Stimulated activated CD4-positive, alpha-beta T cell treated with anti-CD3 and anti-CD28 coated beads, Interleukin-12 subunit alpha, Interleukin-12 subunit beta, amount 100 ng/mL, for 4 hours (primary cell): ENCODE data around the gene FBXO46.
"Not testable (repeated sequence)": the region's sequence is repeated elsewhere in the genome, so short reads cannot be mapped to it uniquely, and the experiment has no call there.

Experiments
- DNase-seq: peaks from one replicate; pipeline ENCODE4 v3.0.0-alpha.2; 2020

The FBXO46 gene

GRCh38 chr19:45765702-45766295 lies 35.1 kb upstream of the FBXO46 start:
- no peak for DNase-seq

DNA sequence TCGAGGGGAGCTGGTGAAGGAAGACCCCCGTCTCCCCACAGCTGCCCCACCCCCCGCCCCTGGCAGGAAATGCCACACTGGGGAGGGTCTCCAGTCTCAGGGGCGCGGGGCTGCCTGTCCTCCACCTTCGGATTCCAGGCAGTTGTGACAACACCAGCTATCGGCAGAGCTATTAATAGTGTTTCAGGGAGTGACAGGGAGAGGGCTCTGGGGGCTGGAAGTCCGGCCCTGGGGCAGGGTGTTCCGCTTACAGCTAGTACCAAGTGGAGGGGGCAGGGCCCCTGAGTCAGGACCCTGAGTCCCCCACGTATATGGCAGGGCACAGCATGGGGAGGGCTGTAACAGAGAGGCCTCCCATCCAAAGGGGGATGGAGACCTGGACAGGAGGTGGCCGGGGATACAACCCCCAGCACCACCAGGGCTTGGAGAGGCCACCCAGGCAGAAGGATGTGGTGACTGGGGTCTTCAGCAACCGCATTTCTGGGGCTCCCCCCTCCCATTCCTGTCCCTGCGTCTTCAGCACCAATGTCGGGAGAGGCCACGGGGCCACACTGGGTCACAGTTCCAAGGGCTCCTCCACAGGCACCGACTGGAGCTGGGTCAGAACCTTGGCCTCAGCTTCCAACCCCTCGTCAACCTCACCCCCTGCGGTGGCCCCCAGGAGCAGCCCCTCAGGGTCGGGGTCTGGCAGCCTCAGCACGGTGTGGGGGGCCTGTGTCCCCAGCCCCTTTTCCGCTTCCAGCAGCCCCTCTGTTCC lies 34.4 kb upstream of the FBXO46 start:
- DNase-seq = no peak

DNA sequence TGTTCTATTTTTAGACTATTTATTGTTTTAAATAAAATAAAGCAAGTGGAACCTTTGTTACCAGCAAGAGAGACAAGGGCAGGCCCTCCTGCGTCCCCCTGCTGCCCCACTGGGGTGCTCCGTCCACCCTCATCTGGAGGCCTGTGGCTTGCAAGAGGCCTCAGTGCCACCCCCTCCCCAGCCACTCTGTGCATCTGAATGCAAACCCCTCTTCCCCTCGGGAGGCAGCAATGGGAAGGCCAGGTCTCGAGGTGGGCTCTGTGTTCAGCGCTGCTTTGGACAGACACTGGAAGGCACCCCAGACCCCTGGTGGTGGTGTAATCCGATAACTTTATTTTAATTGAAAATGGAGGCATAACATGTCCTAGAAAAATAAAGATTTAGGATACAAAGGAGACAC lies 33.8 kb upstream of the FBXO46 start:
- no peak for DNase-seq

- DNase-seq = no peak
Observed at GRCh38 chr19:45763691-45764294, 33.1 kb upstream of the FBXO46 start.

DNA sequence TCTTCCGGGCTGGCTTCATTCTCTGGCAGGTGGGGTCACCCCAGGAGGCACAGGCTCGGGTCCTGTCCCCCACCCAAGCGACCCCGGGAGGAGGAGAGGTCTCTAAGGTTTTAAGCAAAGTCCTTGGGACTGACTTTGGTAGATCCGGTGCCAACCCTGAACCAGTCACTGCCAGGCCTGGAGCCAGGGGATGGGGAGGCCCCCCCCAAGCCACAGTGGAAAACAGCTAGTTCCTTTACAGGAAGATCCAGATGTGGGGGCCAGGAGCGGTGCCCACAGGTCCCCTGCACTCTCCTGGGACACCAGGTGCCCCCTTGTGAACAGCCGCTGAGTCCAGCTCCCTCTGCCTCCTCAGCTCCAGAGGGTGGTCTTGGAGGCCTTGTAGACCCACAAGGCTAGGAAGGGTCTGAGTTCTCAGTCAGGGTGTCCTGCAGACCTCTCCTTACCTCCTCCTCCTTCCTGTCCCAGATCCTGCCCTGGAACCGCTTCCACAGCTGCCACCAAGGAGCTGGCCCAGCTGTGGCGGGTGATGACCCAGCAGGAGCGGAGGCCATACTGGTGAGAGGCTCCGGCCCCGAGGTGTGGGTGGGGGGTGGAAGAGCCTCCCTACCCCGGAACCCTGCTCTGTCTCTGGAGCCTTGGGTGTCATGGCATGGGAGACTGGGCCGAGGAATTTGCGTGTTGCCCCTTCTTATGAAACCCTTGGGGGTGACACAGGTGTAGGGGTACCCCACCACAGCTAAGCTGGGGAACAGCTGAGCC lies 32.4 kb upstream of the FBXO46 start:
- DNase-seq = no peak

DNA sequence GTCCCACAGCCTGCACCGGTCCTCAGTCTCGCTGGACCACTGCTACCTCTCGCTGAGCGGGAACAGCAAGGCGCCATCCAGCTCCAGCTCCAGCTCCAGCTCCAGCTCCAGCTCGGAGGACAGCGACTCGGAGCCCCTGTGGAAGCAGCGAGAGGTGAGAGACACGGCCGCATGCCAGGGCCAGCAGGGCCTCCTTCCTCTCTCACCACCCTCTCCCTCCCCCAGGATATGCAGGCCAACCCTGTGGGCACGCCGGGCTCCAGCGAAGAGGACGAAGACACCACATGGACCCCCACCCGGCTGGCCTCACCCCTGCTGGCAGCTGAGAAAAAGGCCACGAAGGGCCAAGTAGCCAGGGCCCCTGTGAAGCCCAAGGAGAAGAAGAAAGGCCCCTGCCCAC lies 31.0 kb upstream of the FBXO46 start:
- DNase-seq = no peak

GRCh38 chr19:45758921-45759320 lies 28.2 kb upstream of the FBXO46 start:
- DNase-seq = no peak

- no peak for DNase-seq
Observed at GRCh38 chr19:45757695-45758094, 27.0 kb upstream of the FBXO46 start.

- no peak for DNase-seq
Observed at GRCh38 chr19:45754323-45754722, 23.6 kb upstream of the FBXO46 start.

DNA sequence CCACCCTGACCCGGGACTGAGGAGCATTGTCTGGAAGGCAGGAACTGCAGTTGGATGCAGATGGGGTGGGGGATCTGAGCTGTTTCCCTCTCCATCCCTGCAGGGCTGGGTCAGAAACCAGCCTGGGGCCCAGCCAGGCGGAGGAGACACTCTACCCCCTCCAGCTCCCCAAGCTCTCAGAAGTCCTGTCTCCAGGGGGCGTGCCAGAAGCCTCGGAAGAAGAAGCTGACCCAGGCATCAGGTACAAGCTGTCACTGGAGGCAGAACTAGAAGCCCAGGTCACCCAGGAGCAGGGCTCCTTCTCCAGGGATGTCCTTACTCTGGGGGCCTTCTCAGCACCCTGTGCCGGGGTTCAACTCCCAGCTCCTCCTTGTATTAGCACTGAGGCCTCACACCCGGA lies 22.9 kb upstream of the FBXO46 start:
- DNase-seq = no peak

DNA sequence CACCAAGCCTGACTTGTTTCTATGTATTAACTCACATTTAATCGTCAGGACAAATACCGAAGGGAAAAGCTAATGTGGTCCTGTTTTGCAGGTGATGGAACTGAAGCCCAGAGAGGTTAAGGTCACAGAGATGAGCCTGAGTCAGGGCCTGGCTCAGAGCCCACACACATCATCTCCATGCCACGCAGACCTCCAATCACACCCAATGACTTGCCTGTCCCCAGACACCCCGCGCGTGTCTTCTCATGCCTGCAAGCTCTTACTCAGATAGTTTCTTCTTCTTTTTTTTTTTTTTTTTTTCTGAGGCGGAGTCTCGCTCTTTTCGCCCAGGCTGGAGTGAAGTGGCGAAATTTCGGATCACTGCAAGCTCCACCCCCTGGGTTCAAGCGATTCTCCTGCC lies 21.9 kb upstream of the FBXO46 start:
- DNase-seq = no peak

- DNase-seq = not testable (repeated sequence)
Observed at GRCh38 chr19:45751483-45751882, 20.8 kb upstream of the FBXO46 start.

DNA sequence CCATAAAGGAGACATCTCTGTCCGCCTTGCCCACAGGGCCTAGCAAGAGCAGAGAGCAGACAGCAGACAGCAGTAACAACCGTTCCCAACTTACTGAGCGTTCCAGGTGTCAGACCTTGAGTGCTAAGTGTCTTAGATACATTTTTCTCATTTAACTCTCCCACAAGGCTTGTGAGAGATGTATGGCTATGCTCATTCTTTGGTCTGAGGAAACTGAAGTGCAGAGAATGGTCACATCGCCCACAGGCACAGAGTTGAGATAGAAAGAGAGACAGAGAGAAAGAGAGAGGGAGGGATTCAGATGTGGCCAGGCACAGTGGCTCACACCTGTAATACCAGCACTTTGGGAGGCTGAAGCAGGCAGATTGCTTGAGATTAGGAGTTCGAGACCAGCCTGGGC lies 16.8 kb upstream of the FBXO46 start:
- DNase-seq = no peak

DNA sequence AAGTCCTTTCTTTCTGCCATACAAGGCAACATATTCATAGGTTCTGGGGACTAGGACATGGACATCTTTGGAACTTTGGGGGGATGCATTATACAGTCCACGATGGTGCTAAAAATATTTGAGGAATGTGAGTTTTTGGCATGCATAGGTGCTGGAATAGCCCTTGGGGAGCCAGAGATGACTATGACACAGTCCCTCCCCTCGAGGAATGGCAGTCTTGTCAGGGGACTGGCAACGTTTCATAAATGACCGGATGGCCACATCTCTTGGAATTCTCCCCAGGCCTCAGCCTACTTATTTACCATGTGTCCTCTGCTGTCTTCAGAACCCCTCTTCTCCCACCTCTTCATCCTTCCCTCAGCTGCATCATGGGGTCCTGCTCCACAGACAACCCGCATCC lies 16.2 kb upstream of the FBXO46 start:
- DNase-seq = no peak

- no peak for DNase-seq
Observed at GRCh38 chr19:45745606-45746005, 14.9 kb upstream of the FBXO46 start.

DNA sequence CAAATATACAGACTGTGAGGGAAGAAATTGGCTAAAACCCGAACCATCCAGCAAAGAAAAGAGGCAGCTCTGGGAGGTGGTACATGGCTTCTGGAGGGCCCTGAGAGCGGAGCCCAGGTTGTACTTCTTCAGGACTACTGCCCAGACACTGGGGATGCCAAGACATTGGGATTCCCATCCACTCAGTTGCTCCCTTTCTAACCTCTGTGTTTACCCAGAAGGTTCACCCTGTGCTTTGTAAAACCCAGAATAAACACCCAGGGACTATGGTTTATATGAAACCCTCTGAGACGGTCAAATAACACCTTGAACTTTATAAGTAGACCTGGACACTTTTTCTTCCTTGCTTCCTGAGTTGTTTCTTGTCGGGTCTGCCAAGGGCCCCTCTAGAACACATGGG lies 12.3 kb upstream of the FBXO46 start:
- no peak for DNase-seq

GRCh38 chr19:45739498-45740439 lies 9.1 kb upstream of the FBXO46 start:
- no peak for DNase-seq

DNA sequence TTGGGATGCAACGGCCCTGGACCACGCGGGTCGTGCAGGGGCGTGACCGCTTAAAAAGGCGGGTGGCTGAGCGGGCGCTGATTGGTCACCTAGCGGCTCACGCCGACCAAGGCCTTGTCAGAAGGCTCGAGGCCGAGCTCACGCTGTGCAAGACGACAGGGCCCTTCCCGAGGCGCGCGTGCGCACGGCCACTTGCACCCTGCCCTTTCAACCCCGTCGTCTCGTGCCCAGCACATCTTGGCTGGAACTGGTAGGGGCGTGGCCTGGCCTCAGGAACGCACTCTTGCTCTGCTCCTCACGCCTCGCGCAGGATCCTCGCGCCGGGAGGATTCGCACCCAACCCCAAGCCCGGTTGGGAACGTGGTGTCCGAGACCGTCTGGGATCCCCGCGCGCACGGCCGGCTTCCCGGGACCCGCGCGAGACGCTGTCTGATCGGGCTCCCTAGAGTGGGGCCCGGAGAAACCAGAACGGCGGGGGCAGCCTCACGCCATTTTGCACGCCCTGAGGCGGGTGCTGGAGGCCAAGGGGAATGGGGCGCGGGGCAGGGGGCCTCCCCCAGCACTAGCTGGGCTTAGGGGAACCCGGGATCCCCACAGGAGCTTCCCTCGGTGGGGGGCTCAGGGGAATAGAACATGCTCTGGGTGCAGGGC lies 2.6 kb upstream of the FBXO46 start, which contains the start of gene MEIOSIN:
Gene MEIOSIN, plus strand, starts transcription at position 280 of the 651 bp plus-strand sequence. CDS start 1,938 bp downstream, outside the sequence.
- no peak for DNase-seq

DNA sequence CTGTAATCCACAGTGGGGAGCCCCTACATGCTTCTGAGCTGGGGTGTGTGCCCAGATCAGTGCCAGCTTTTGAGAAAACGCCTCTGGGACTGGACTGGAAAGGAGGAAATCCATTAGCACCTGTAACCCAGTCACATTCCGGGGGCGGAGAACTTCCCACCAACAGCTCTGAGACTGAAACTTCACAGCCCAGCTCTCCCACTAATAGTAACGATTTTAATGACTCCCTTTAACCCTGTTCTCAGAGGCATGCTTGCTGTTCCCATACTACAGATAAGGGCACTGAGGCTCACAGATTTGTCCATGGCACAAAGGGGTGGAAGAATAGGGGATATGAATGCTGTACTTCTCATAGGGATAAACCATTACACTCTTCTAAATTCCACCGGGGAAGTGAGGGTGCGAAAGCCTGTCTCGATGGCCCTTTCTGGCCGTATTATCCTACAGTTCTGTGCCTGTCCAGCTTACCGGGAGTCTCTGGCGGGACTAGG lies 851 bp downstream of the FBXO46 start:
- no peak for DNase-seq

DNA sequence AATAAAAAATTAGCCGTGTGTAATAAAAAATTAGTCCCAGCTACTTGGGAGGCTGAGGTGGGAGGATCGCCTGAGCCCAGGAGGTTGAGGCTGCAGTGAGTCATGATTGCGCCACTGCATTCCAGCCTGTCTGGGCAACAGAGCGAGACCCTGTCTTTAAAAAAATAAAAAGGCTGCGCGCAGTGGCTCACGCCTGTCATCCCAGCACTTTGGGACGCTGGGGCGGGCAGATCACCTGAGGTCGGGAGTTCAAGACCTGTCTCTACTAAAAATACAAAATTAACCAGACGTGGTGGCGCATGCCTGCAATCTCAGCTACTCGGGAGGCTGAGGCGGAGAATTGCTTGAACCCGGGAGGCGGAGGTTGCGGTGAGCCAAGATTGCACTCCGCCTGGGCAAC lies 2.0 kb downstream of the FBXO46 start:
- not testable (repeated sequence) for DNase-seq

DNA sequence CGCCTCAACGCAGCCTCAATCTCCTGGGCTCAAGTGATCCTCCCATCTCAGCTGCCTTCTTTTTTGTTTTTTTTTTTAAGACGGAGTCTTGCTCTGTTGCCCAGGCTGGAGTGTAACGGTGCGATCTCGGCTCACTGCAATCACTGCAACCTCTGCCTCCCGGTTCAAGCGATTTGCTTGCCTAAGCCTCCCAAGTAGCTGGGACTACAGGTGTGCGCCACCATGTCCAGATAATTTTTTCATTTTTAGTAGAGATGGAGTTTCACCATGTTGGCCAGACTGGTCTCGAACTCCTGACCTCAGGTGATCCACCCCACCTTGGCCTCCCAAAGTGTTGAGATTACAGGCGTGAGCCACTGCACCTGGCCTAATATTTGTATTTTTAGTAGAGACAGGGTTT lies 10.6 kb downstream of the FBXO46 start:
- not testable (repeated sequence) for DNase-seq
